ENCODE results near the gene ANKRD44. TPM values are rescaled to one million over a fixed set of nuclear protein-coding genes. Genes with fewer than 3 reads are reported as not detected.

The ANKRD44 gene
- total and polyA plus RNA-seq, 8 donors: 23.2 to 52.6 (median 29.8) TPM

DNA sequence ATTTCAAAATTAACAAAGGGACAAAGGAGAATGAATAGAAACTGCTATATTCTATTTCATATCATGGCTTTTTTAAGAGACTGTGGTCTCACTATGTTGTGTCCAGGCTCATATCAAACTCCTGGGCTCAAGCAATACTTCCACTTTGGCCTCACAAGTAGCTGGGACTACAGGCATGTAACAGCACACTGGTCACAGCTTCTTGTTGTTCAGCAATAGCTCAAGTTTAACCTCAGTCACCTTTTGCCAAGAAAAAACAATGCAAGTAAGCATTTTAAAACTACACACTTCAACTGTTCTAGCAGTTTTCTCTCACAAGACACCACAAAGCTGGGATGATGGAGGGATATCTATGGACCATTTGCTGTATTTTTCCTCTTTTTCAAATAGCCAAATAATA lies 77.1 kb downstream of the ANKRD44 start:
- intact Hi-C loops (cut with DNase I): no loop called here
- Histone ChIP-seq H3K27ac (no peak overlapping the region), H3K9me3 (no peaks in the 10 kb centered on the region), H3K4me3 (no peak overlapping the region), H3K4me1 (peaks cover 4 to 56% of the 10 kb centered on the region in 2 donors), H3K27me3 (no peaks in the 10 kb centered on the region), H3K36me3 (no peaks in the 10 kb centered on the region)
- DNase-seq (no peak), ATAC-seq (no peak)
- TF ChIP-seq, protein P1, sequence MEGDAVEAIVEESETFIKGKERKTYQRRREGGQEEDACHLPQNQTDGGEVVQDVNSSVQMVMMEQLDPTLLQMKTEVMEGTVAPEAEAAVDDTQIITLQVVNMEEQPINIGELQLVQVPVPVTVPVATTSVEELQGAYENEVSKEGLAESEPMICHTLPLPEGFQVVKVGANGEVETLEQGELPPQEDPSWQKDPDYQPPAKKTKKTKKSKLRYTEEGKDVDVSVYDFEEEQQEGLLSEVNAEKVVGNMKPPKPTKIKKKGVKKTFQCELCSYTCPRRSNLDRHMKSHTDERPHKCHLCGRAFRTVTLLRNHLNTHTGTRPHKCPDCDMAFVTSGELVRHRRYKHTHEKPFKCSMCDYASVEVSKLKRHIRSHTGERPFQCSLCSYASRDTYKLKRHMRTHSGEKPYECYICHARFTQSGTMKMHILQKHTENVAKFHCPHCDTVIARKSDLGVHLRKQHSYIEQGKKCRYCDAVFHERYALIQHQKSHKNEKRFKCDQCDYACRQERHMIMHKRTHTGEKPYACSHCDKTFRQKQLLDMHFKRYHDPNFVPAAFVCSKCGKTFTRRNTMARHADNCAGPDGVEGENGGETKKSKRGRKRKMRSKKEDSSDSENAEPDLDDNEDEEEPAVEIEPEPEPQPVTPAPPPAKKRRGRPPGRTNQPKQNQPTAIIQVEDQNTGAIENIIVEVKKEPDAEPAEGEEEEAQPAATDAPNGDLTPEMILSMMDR (IDR thresholded peaks at IDR 0.05): no peak

GRCh38 chr2:197232010-197232409 lies 78.6 kb downstream of the ANKRD44 start:
- intact Hi-C loops (cut with DNase I): no loop called here
- ATAC-seq (no peak), DNase-seq (no peak)
- Histone ChIP-seq H3K4me1 (peaks cover 4 to 43% of the 10 kb centered on the region in 2 donors), H3K36me3 (no peaks in the 10 kb centered on the region), H3K9me3 (no peaks in the 10 kb centered on the region), H3K27me3 (no peaks in the 10 kb centered on the region), H3K4me3 (no peak overlapping the region), H3K27ac (no peak overlapping the region)
- TF ChIP-seq, protein P1 (IDR thresholded peaks at IDR 0.05): no peak

DNA sequence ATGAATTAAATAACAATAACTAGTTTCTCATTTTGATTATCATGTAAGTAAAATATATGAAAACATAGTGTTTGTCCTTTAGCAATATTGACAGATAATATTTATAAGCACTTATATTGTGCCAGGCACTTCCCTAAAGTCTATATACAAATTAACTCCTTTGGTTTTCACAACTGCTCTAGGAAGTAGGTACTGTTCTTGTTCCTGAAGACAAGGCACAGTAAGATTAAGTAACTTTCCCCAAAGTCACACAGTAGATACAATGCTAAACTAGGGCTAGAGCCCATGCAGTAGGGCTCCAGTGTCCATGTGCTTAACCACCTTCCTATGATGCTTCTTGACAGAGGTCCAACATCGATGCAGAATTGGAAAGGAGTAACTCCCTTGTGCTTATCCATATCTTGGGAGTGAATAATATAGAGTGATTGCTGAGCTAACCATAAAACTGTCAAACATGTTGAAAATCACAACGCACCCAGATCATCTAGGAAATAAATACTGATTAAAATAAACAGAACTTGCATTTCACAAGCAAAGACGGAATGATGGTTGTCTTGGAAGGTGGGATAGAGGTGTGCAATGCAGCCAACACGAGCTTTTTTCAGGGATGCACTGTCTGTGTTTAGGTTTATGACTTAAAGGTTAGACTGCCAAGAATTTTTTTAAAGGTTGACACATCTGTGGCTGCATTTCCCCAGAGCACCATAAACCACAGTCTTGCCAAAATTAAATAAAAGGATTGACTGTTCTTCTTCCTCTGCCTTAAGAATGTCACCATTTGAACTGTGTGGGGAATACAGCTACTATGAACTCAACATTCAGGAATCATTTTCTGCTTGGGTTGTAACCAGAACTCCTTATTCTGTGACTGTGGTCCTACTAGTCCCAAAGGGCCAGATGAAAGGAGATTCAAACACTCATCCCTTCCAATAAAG lies 80.8 kb downstream of the ANKRD44 start:
- TF ChIP-seq, protein P1 (IDR thresholded peaks at IDR 0.05): no peak
- no peak for ATAC-seq
- H3K9me3 ChIP-seq: no peaks in the 10 kb centered on the region
- no peaks in the 10 kb centered on the region for H3K36me3 ChIP-seq
- no peak for DNase-seq
- H3K4me1 ChIP-seq: peaks cover 4 to 37% of the 10 kb centered on the region in 2 donors
- intact Hi-C loops (cut with DNase I): no loop called here
- no peak overlapping the region for H3K27ac ChIP-seq
- H3K4me3 ChIP-seq: no peak overlapping the region
- no peaks in the 10 kb centered on the region for H3K27me3 ChIP-seq

- TF ChIP-seq, protein P1 (IDR thresholded peaks at IDR 0.05): no peak
- no peak overlapping the region for H3K27ac ChIP-seq
- DNase-seq (no peak), ATAC-seq (no peak)
- no peaks in the 10 kb centered on the region for H3K9me3 ChIP-seq
- H3K27me3 ChIP-seq: no peaks in the 10 kb centered on the region
- no peak overlapping the region for H3K4me3 ChIP-seq
- intact Hi-C loops (cut with DNase I): no loop called here
- peaks cover 0 to 21% of the 10 kb centered on the region in 2 donors for H3K4me1 ChIP-seq
- H3K36me3 ChIP-seq: no peaks in the 10 kb centered on the region
These were observed 87.1 kb downstream of the ANKRD44 start for GRCh38 chr2:197223451-197223850.

DNA sequence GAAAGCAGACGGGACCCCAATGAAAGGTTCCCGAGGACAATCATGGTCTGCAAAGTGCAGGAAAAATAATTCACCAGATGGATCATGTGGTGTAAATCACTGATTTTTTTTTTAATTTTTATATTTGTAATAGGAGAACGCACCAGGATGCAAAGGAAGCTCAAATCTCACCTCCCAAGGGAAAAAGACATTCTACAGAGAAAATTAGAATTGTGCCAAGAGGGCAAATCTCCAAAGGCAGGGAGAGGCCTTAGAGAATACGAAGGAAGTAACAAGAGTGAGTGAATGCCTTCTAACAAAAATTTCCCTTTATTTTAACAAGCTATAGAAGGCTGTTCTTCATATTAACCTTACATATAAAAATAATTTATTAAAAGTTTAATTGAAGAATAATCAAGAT lies 90.9 kb downstream of the ANKRD44 start:
- H3K4me1 ChIP-seq: peaks cover 0 to 48% of the 10 kb centered on the region in 2 donors
- H3K27ac ChIP-seq: no peak overlapping the region
- no peak overlapping the region for H3K4me3 ChIP-seq
- TF ChIP-seq, protein P1 (IDR thresholded peaks at IDR 0.05): no peak
- H3K36me3 ChIP-seq: no peaks in the 10 kb centered on the region
- intact Hi-C loops (cut with DNase I): no loop called here
- no peaks in the 10 kb centered on the region for H3K9me3 ChIP-seq
- DNase-seq: no peak
- no peaks in the 10 kb centered on the region for H3K27me3 ChIP-seq
- no peak for ATAC-seq

All from left lung (tissue), 10 donors.